DLD1 (cell line): ENCODE results near the gene EEF1AKMT3.
"Not testable (repeated sequence)": the region's sequence is repeated elsewhere in the genome, so short reads cannot be mapped to it uniquely, and the experiment has no call there.

Experiments used
- in situ Hi-C: cut with HindIII; loops from 2 replicates; pipeline ENCODE4 v1.10.0; 2017; ENCODE audit warnings: low sequenced_read_pairs

Gene EEF1AKMT3

GRCh38 chr12:57764662-57765002, 7.8 kb upstream of the EEF1AKMT3 start:
- in situ Hi-C loops: no loop called here

DNA sequence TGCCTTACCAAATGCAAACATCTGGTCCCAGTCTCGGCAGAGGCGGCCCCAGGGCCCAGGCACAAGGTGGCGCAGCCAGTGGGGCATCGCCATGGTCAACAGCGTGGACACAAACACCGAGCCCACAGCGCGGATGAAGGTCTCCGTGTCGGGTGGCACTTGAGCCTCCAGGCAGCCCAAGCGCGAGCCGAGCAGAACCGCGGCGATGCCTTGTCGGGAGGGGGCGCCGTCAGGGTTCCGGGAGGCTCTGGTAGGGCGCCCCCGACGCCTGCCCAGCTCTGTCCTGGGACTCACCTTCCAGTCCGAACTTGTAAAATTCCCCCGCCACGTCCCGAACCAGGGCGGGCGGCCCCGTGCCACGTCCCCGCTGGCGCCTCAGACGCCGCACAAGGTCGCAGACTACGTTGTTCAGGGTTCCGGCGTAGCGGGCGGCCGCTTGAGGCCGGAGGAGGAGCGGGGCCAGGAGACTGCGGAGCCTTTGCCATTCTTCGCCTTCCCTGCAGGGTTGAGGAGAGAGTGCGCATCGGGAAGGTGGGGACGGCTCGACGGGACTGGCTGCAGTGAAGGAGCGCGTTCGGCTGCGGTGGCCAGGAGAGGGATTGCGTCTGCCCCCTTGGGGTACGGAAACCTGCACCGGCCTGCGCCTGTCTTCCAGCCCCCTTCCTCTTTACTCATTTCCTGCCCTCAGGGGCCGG, 7.3 kb upstream of the EEF1AKMT3 start:
- in situ Hi-C loops: no loop called here

GRCh38 chr12:57765698-57766463, 6.5 kb upstream of the EEF1AKMT3 start:
- in situ Hi-C loops: no loop called here

GRCh38 chr12:57766464-57767304, 5.7 kb upstream of the EEF1AKMT3 start, which contains the start of gene CYP27B1:
Gene CYP27B1, minus strand, starts transcription at chr12:57767078. Its CDS starts 37 bp downstream, at chr12:57767041.
- in situ Hi-C loops: no loop called here

- in situ Hi-C loops: no loop called here
Observed at GRCh38 chr12:57767305-57767698, 5.1 kb upstream of the EEF1AKMT3 start.

GRCh38 chr12:57767876-57768275, 4.5 kb upstream of the EEF1AKMT3 start:
- in situ Hi-C loops: no loop called here

GRCh38 chr12:57769594-57769993, 2.8 kb upstream of the EEF1AKMT3 start:
- in situ Hi-C loops: no loop called here

DNA sequence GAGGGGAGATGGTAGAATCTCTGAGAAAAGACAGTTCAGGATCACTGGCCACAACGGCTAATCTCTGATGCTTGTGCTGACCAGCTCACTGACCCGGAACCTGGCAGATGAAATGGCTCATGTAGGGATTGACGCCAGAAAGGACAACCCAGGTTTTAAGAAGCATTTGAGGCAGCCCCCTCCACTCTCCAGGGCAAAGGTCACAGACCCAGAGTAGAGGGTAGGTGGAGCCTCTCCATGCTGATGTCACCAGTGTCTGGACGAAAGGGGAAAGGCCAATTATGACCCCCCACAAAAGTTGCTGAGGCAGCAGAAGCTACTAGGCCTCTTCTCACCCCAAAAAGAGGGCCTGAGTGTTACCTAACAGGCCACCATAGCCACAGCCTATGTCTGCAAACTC, 1.7 kb upstream of the EEF1AKMT3 start:
- in situ Hi-C loops: no loop called here

DNA sequence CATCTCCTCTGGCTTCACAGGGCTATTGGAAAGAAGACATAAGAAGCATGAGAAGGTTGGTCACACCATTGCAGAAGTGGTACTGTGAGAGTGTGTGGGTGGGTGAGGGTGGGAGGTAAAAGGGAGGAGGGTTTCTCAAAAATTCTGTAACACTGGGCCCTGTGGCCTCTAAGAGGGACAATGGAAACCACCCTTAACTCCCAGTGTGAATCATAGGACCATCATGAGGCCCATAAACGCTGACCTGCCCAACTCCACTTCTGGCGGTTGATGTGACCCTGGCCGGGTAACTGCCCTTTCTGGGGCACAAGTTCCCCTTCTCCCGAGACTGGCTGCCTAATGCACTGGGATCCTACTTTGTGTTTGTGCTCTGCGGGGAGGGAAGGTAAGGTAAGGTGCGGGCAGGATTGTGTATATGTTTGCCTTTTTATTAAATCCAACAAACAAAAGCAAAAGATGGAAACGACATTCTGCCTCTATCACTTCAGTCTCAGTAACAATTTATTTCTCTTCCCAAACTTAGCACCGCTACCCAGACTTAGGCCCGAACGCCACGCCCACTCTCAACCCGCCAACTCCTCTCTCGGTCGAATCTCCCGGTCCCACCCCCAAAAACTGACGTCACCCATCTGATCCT, 1.1 kb upstream of the EEF1AKMT3 start:
- in situ Hi-C loops: no loop called here

GRCh38 chr12:57771873-57772428, 463 bp upstream of the EEF1AKMT3 start, which contains the start of gene METTL1:
Gene METTL1, minus strand, starts transcription at chr12:57772105. Its CDS starts 22 bp downstream, at chr12:57772083.
- in situ Hi-C loops: no loop called here

DNA sequence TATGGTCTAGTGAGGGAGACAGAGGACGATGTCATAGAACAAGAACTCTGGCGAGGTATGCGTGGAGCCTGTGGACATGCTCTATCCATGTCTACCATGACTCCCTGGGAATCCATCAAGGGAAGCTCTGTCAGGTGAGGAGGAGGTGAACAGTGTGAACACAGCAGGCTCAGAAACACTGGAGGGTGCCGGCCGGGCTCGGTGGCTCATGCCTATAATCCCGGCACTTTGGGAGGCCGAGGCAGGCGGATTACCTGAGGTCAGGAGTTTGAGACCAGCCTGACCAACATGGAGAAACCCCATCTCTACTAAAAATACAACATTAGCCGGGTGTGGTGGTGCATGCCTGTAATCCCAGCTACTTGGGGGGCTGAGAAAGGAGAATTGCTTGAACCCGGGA, 2.2 kb downstream of the EEF1AKMT3 start:
- in situ Hi-C loops: not testable (repeated sequence)

DNA sequence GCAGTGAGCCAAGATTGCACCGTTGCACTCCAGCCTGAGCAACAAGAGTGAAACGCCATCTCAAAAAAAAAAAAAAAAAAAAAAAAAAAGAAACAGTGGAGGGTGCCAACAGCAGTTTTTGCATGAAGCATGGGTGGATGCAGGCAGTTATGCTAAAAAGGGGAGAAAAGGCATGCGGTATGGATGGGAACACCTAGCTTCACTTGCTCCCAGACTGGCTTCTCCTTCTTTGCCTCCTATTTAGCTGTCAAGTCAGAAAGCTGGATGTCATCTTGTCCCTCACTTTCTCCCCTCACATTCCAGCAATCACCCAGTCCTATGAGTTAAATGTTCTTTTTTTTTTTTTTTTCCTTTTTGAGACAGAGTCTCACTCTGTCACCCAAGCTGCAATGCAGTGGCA, 2.6 kb downstream of the EEF1AKMT3 start:
- in situ Hi-C loops: no loop called here

- in situ Hi-C loops: no loop called here
Observed at GRCh38 chr12:57775563-57776246, 3.3 kb downstream of the EEF1AKMT3 start.

GRCh38 chr12:57776247-57776587, 3.8 kb downstream of the EEF1AKMT3 start:
- in situ Hi-C loops: no loop called here

- in situ Hi-C loops: no loop called here
Observed at GRCh38 chr12:57777367-57777766, 5.0 kb downstream of the EEF1AKMT3 start.

GRCh38 chr12:57777911-57778310, 5.5 kb downstream of the EEF1AKMT3 start:
- in situ Hi-C loops: no loop called here

- in situ Hi-C loops: no loop called here
Observed at GRCh38 chr12:57779736-57780135, 7.3 kb downstream of the EEF1AKMT3 start.

DNA sequence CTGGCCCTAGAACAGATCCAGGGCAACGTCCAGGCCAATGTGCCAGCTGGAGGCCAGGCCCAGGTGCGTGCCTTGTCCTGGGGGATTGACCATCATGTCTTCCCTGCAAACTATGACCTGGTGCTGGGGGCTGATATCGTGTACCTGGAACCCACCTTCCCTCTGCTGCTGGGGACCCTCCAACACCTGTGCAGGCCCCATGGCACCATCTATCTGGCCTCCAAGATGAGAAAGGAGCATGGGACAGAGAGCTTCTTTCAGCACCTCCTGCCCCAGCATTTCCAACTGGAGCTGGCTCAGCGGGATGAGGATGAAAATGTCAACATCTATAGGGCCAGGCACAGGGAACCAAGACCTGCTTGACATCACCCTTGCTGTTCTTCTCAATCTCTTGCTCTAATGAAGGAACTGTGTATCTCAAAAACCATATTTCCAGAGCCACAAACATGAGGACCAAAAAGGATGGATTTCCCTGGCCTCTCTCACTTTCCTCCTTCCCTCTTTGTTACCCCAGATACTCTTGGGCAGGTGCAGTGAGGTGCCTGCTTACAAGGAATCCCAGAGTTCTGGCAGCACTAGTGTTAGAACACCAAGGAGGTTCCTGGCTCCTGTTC, 8.0 kb downstream of the EEF1AKMT3 start:
- in situ Hi-C loops: no loop called here

- in situ Hi-C loops: no loop called here
Observed at GRCh38 chr12:57781244-57781643, 8.8 kb downstream of the EEF1AKMT3 start.

DNA sequence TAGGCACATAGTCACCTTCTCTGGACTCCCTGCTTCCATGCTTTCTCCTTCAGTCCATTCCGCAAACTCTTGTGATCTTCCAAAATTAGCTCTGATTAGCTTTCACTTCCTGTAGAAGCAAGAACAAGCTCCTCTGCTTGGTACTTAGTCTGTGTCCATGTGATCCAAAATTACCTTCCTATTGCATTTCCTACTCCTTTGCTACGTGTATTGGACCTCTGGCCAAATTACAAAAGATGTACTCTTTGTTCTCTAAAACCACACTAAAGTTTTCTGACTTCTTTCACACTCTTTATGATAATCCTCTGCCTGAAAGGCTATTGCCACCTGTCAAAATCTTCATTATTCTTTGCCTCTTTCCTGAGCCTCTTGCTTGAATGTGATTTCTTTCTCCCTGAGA, 9.4 kb downstream of the EEF1AKMT3 start:
- in situ Hi-C loops: no loop called here
